ENCODE measurements around the gene ALS2. TPM values are rescaled to one million over a fixed set of nuclear protein-coding genes. Genes with fewer than 3 reads are reported as not detected.
"Not testable (repeated sequence)": the region's sequence is repeated elsewhere in the genome, so short reads cannot be mapped to it uniquely, and the experiment has no call there.

ALS2 gene
- total and polyA plus RNA-seq, 2 experiments from 2014 or later = 10.7 to 34.9 TPM

DNA sequence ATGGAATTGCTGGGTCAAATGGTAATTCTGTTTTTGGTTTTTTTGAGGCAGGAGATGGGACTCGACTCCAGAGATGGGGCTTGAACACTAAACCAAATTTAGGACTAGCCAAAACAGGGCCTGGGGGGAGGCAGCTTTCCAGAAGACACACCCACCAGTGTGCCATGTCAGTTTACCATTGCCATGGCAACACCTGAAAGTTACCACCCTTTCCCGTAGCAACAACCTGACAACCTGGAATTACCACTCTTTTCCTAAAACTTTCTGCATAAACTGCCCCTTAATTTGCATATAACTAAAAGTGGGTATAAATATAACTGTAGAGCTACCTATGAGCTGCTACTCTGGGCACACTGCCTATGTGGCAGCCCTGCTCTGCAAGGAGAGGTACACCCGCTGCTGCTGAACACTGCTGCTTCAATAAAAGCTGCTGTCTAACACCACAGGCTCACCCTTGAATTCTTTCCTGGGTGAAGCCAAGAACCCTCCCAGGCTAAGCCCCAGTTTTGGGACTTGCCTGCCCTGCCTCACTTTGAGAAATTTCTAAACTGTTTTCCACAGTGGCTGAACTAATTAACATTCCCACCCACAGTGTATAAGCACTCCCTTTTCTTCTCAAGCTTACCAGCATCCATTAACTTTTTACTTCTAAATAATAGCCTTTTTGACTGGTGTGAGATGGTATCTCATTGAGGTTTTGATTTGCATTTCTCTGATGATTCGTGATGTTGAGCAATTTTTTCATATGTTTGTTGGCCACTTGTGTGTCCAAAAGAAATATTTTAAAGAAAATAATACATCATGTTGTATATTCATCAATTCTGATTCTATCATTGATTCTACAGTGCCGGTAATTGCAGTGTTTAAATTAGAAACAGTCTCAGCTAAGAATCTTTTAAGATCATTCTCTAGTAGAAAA is 36.2 kb upstream of the ALS2 start:
- Histone ChIP-seq H4K20me1 (ENCODE audit: insufficient read depth, poor library complexity, severe bottlenecking) (no peaks in the 10 kb centered on the region), H2AFZ (no peak overlapping the region), H3K9me3 (ENCODE audit: low read depth) (no peaks in the 10 kb centered on the region), H3K9me2 (replicated peaks; ENCODE audit: insufficient read depth) (no peaks in the 10 kb centered on the region), H3K4me1 (ENCODE audit: insufficient read depth) (peaks cover 11% of the 10 kb centered on the region), H3K27ac (no peak overlapping the region), H3K4me3 (no peak overlapping the region), H3K27me3 (no peaks in the 10 kb centered on the region), H3K36me3 (replicated peaks; ENCODE audit: insufficient read depth, low read depth) (no peaks in the 10 kb centered on the region), H3K4me2 (no peak overlapping the region), H3K79me2 (no peaks in the 10 kb centered on the region)
- no peak for TF ChIP-seq EZH2phosphoT487 (IDR thresholded peaks at IDR 0.05; ENCODE audit: low read depth, severe bottlenecking, unreplicated experiment)
- TF ChIP-seq, protein P1, sequence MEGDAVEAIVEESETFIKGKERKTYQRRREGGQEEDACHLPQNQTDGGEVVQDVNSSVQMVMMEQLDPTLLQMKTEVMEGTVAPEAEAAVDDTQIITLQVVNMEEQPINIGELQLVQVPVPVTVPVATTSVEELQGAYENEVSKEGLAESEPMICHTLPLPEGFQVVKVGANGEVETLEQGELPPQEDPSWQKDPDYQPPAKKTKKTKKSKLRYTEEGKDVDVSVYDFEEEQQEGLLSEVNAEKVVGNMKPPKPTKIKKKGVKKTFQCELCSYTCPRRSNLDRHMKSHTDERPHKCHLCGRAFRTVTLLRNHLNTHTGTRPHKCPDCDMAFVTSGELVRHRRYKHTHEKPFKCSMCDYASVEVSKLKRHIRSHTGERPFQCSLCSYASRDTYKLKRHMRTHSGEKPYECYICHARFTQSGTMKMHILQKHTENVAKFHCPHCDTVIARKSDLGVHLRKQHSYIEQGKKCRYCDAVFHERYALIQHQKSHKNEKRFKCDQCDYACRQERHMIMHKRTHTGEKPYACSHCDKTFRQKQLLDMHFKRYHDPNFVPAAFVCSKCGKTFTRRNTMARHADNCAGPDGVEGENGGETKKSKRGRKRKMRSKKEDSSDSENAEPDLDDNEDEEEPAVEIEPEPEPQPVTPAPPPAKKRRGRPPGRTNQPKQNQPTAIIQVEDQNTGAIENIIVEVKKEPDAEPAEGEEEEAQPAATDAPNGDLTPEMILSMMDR (IDR thresholded peaks at IDR 0.05; ENCODE audit: poor library complexity) = no peak
- no peak for TF ChIP-seq EZH2 (IDR thresholded peaks at IDR 0.05; ENCODE audit: borderline replicate concordance)
- no peak for DNase-seq (ENCODE audit: low spot score)
- WGBS (ENCODE audit: low lambda C conversion rate, missing lambda C conversion rate) = 90% methylated on average over 5 of the region's 5 CpGs

DNA sequence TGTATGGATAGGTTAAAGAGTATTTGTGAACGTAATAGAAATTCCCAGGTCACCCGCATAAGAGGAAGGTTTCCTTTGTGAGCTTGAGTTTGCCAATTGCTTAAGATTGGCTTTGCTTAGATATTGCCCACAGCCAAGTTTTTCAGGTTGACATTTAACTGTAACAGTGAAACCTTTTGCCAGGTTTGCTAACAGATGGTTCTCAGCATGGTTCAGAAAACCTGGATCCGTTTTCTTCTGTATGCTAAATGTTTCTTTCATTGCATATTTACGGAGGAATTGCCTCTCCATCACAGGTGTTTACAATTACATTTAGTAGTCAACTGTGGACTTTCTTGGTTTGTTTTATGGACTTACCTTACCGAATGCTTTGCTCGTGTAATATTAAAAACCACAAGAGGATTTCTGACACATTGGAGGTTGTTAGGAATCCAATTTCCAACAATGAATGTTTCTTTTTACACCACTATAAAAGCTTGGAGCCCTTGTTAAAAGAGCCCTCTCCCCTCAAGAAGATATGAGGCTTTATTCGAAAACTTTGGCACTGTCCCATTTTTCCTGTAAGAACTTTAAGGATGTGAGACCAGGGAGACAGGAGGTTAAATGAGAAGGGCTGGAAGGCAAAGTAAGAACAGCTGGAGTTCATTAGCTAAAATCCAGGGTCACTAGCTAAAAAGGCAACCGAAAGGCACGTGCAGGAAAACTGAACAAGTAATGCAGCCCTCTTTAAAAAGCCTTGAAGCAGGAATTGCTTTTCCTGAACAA is 33.4 kb upstream of the ALS2 start:
- Histone ChIP-seq H3K4me2 (no peak overlapping the region), H3K27me3 (no peaks in the 10 kb centered on the region), H2AFZ (no peak overlapping the region), H3K27ac (peak overlapping the region; percentile 19), H3K9me2 (replicated peaks; ENCODE audit: insufficient read depth) (no peaks in the 10 kb centered on the region), H3K9me3 (ENCODE audit: low read depth) (no peaks in the 10 kb centered on the region), H3K79me2 (no peaks in the 10 kb centered on the region), H3K4me3 (no peak overlapping the region), H3K4me1 (ENCODE audit: insufficient read depth) (peaks cover 14% of the 10 kb centered on the region), H4K20me1 (ENCODE audit: insufficient read depth, poor library complexity, severe bottlenecking) (no peaks in the 10 kb centered on the region), H3K36me3 (replicated peaks; ENCODE audit: insufficient read depth, low read depth) (no peaks in the 10 kb centered on the region)
- peak; percentile 24 for DNase-seq (ENCODE audit: low spot score)
- TF ChIP-seq EZH2 (IDR thresholded peaks at IDR 0.05; ENCODE audit: borderline replicate concordance) (no peak), EZH2phosphoT487 (IDR thresholded peaks at IDR 0.05; ENCODE audit: low read depth, severe bottlenecking, unreplicated experiment) (peak; percentile 43)
- 59% methylated on average over 9 of the region's 9 CpGs for WGBS (ENCODE audit: low lambda C conversion rate, missing lambda C conversion rate)

DNA sequence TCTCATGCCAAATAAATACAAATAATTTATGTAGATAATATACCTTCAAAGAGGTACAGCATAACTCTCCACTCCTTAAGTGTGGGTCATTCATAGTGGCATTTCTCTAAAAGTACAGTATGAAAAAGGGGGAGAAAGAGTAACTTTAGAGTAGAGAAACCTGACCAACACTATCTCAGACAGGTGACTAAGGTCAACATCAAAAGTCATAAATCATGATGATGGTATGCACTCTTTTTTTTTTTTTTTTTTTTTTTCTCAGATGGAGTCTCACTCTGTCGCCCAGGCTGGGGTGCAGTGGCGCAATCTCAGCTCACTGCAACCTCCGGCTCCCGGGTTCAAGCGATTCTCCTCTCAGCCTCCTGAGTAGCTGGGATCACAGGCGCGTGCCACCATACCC is 29.9 kb upstream of the ALS2 start:
- H3K27me3 ChIP-seq = not testable (repeated sequence)

DNA sequence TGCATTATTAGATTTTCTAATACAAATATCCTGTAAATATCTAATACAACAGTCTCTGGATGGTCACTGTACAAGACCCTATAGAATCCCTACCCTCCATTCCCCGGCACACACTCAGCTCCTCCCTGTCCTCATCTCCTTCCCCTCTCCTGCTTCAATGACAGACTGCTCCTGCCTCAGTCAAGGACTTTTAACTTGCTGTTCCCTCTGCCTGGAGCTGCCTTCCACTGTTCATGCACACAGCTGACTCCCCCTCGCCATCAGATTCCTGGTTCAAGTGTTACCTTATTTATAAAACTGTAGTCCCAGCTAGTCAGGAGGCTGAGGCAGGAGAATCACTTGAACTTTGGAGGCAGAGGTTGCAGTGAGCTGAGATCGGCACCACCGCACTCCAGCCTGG is 28.9 kb upstream of the ALS2 start:
- Histone ChIP-seq H3K9me2 (replicated peaks; ENCODE audit: insufficient read depth) (no peaks in the 10 kb centered on the region), H3K27ac (no peak overlapping the region), H4K20me1 (ENCODE audit: insufficient read depth, poor library complexity, severe bottlenecking) (no peaks in the 10 kb centered on the region), H3K4me3 (no peak overlapping the region), H3K9me3 (ENCODE audit: low read depth) (no peaks in the 10 kb centered on the region), H3K36me3 (replicated peaks; ENCODE audit: insufficient read depth, low read depth) (no peaks in the 10 kb centered on the region), H3K4me2 (no peak overlapping the region), H2AFZ (no peak overlapping the region), H3K27me3 (no peaks in the 10 kb centered on the region), H3K79me2 (no peaks in the 10 kb centered on the region), H3K4me1 (ENCODE audit: insufficient read depth) (peaks cover 42% of the 10 kb centered on the region)
- no peak for DNase-seq (ENCODE audit: low spot score)
- TF ChIP-seq EZH2 (IDR thresholded peaks at IDR 0.05; ENCODE audit: borderline replicate concordance) (no peak), EZH2phosphoT487 (IDR thresholded peaks at IDR 0.05; ENCODE audit: low read depth, severe bottlenecking, unreplicated experiment) (no peak)
- TF ChIP-seq, protein P1 (IDR thresholded peaks at IDR 0.05; ENCODE audit: poor library complexity) = no peak
- WGBS (ENCODE audit: low lambda C conversion rate, missing lambda C conversion rate) = 72% methylated on average over 4 of the region's 4 CpGs

More for the DNA sequence above, 29.9 kb upstream of the ALS2 start:
- not testable (repeated sequence) for H3K27ac ChIP-seq; H3K9me3 ChIP-seq (ENCODE audit: low read depth); H3K36me3 ChIP-seq (replicated peaks; ENCODE audit: insufficient read depth, low read depth); H3K4me2 ChIP-seq; H2AFZ ChIP-seq; H3K9me2 ChIP-seq (replicated peaks; ENCODE audit: insufficient read depth); H3K4me3 ChIP-seq; H4K20me1 ChIP-seq (ENCODE audit: insufficient read depth, poor library complexity, severe bottlenecking); DNase-seq (ENCODE audit: low spot score); H3K79me2 ChIP-seq
- peaks cover 45% of the 10 kb centered on the region for H3K4me1 ChIP-seq (ENCODE audit: insufficient read depth)
- WGBS (ENCODE audit: low lambda C conversion rate, missing lambda C conversion rate) = 81% methylated on average over 7 of the region's 7 CpGs
